IPS-15b (cell line): Measurements from ENCODE around the gene SMAD9.
"Not testable (repeated sequence)": the region's sequence is repeated elsewhere in the genome, so short reads cannot be mapped to it uniquely, and the experiment has no call there.

Experiments
- H3K27me3 ChIP-seq: one replicate; pipeline ENCODE4 v1.6.1; 2013; ENCODE audit warnings: low read length; ENCODE audit not compliant: control insufficient read depth, insufficient read depth
- H3K36me3 ChIP-seq: one replicate; pipeline ENCODE4 v1.6.1; 2013; ENCODE audit warnings: low read length; ENCODE audit not compliant: control insufficient read depth, insufficient read depth
- H3K4me1 ChIP-seq: one replicate; pipeline ENCODE4 v1.6.1; 2013; ENCODE audit warnings: mild to moderate bottlenecking, low read length; ENCODE audit not compliant: control insufficient read depth, insufficient read depth
- H3K4me3 ChIP-seq: one replicate; pipeline ENCODE4 v1.5.1; 2013; ENCODE audit warnings: low read depth, low read length
- H3K9ac ChIP-seq: one replicate; pipeline ENCODE4 v1.6.1; 2013; ENCODE audit warnings: low read depth, mild to moderate bottlenecking, low read length
- H3K9me3 ChIP-seq: one replicate; pipeline ENCODE4 v1.6.1; 2013; ENCODE audit warnings: mild to moderate bottlenecking, low read length; ENCODE audit not compliant: control insufficient read depth, insufficient read depth

The SMAD9 gene

DNA sequence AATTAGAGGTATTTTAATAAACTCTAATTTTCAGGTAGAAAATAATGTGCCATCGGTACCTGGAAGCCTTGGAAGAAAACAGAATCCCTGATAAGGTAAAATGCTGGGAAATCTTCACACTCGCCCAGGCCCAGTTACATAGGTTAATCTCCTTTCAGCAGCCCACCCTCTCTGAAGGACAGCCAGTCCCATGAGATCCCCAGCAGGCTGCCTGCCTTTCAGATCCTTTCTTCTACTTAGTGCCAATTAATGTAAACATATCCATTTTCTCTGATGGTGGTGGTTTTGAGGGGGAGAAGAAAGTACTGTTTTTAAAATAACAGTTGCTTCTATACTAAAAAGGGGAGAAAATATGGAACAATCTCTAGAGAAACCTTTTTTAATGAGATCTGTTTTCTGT, 12.2 kb downstream of the SMAD9 start:
- no peak overlapping the region for H3K4me3 ChIP-seq
- no peaks in the 10 kb centered on the region for H3K9me3 ChIP-seq
- no peaks in the 10 kb centered on the region for H3K36me3 ChIP-seq
- H3K27me3 ChIP-seq = no peaks in the 10 kb centered on the region
- no peaks in the 10 kb centered on the region for H3K4me1 ChIP-seq
- no peak overlapping the region for H3K9ac ChIP-seq

DNA sequence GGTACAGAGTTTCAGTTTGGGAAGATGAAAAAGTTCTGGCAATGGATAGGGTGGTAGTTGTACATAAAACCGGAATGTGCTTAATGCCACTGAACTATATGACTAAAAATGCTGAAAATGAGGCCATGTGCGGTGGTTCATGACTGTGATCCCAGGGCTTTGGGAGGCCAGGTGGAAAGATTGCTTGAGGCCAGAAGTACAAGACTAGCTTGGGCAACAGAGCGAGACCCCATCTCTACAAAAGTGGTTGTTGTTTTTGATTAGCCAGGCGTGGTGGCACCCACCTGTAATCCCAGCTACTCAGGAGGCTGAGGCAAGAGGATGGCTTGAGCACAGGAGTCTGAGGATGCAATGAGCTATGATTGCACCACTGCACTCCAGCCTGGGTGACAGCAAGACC, 12.8 kb downstream of the SMAD9 start:
- Histone ChIP-seq H3K9me3 (no peaks in the 10 kb centered on the region), H3K27me3 (no peaks in the 10 kb centered on the region), H3K4me1 (no peaks in the 10 kb centered on the region), H3K4me3 (no peak overlapping the region), H3K9ac (no peak overlapping the region), H3K36me3 (no peaks in the 10 kb centered on the region)

GRCh38 chr13:36905944-36906343, 14.1 kb downstream of the SMAD9 start:
- H3K9ac ChIP-seq = no peak overlapping the region

DNA sequence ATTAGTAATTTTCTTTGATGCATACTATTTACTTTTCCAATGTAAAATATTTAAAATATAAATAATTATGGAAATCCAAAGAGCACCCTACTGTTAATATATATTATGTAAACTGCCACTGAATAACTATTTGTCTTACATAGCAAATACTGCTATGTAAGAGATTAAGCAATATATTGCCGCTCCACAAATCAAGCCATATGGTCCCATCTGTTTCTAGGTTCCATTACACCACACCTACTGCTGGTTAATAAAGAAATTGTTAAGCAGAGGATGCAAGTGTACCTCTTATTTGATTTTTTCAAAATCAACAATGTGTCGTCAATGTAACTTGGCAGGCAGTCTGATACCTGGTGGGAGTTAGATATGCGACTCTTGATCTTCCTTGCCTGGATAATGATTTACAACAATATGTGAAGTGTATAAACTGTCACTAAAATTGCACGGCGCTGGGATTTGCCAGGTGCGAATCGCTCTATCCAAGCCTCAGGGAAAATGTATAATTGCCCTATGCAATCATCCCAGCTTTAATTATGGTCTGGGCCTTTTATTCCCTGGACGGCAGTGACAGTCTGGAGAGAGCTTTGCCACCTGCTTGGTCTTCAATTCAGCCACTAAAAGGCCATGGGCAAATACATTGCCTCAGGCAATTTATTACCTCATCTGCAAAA, 16.0 kb downstream of the SMAD9 start:
- H3K9me3 ChIP-seq = no peaks in the 10 kb centered on the region
- H3K9ac ChIP-seq = no peak overlapping the region
- no peaks in the 10 kb centered on the region for H3K27me3 ChIP-seq
- H3K36me3 ChIP-seq = no peaks in the 10 kb centered on the region
- no peak overlapping the region for H3K4me3 ChIP-seq
- no peaks in the 10 kb centered on the region for H3K4me1 ChIP-seq

More at GRCh38 chr13:36905944-36906343, 14.1 kb downstream of the SMAD9 start:
- no peak overlapping the region for H3K4me3 ChIP-seq
- H3K27me3 ChIP-seq = no peaks in the 10 kb centered on the region
- no peaks in the 10 kb centered on the region for H3K36me3 ChIP-seq
- H3K9me3 ChIP-seq = no peaks in the 10 kb centered on the region
- H3K4me1 ChIP-seq = no peaks in the 10 kb centered on the region

GRCh38 chr13:36897054-36897616, 22.9 kb downstream of the SMAD9 start:
- H3K4me1 ChIP-seq = no peaks in the 10 kb centered on the region
- H3K9ac ChIP-seq = no peak overlapping the region
- H3K9me3 ChIP-seq = no peaks in the 10 kb centered on the region
- H3K27me3 ChIP-seq = no peaks in the 10 kb centered on the region
- H3K36me3 ChIP-seq = no peaks in the 10 kb centered on the region
- no peak overlapping the region for H3K4me3 ChIP-seq

- H3K36me3 ChIP-seq = no peaks in the 10 kb centered on the region
- H3K27me3 ChIP-seq = no peaks in the 10 kb centered on the region
- no peak overlapping the region for H3K9ac ChIP-seq
- H3K4me1 ChIP-seq = peaks cover 7% of the 10 kb centered on the region
- H3K9me3 ChIP-seq = no peaks in the 10 kb centered on the region
- no peak overlapping the region for H3K4me3 ChIP-seq
These were observed 28.3 kb downstream of the SMAD9 start for GRCh38 chr13:36891752-36892151.

GRCh38 chr13:36888645-36889044, 31.4 kb downstream of the SMAD9 start:
- Histone ChIP-seq H3K9ac (no peak overlapping the region), H3K9me3 (no peaks in the 10 kb centered on the region), H3K4me3 (no peak overlapping the region), H3K4me1 (peaks cover 7% of the 10 kb centered on the region), H3K27me3 (no peaks in the 10 kb centered on the region), H3K36me3 (no peaks in the 10 kb centered on the region)

DNA sequence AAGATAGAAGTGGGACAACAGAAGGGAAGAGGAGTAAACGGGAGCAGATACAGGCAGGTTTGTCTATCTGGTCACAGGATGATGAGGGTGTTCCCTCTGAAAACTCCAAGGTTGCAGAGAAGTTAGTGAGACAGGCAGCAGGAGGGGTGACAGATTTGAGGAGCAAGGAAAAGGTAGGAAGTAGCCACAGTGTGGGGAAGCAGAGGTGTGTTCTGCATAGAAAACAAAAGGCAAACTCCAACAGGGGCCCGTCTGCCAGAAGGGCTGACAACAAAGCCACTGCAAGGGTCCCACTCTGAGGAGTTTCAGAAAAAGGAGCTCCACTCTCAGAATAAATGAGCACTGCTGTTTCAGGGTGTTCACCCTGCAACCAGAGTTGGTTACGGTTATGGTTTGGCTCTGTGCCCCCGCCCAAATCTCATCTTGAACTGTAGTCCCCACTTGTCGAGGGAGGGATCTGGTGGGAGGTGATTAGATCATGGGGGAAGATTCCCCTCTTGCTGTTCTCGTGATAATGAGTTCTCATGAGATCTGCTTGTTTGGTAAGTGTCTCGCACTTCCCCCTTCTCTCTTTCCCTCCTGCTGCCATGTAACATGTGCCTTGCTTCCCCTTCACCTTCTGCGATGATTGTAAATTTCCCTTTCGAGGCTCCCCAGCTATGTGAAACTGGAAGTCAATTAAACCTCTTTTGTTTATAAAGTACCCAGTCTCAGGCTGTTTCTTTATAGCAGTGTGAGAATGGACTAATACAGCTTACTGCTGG, 32.1 kb downstream of the SMAD9 start:
- H3K27me3 ChIP-seq = no peaks in the 10 kb centered on the region
- H3K4me3 ChIP-seq = peak overlapping the region; percentile 20
- peak overlapping the region; percentile 9 for H3K9ac ChIP-seq
- H3K4me1 ChIP-seq = peaks cover 7% of the 10 kb centered on the region
- H3K36me3 ChIP-seq = no peaks in the 10 kb centered on the region
- H3K9me3 ChIP-seq = no peaks in the 10 kb centered on the region

- H3K4me1 ChIP-seq = peaks cover 7% of the 10 kb centered on the region
These were observed 34.1 kb downstream of the SMAD9 start for GRCh38 chr13:36885901-36886300.

DNA sequence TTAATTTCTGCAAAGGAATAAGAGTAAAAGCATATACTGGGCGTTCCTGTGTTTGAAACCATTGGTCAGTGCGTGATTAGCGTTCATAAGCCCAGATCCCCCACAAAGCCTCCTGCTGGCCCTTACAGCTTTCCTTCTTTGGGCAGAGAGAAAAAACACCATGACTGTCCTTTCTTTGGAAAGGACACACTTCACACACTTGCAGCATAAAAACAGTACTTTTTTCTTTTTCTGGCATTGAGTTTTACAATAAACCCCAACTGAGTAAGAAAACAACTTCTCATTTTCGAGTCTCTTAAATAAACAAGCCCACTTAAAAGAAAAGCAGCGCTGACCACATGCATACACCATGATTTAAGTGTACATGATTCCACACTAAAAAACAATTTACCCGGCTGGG, 35.8 kb downstream of the SMAD9 start:
- Histone ChIP-seq H3K4me3 (no peak overlapping the region), H3K36me3 (no peaks in the 10 kb centered on the region), H3K9me3 (no peaks in the 10 kb centered on the region), H3K9ac (no peak overlapping the region), H3K4me1 (peaks cover 7% of the 10 kb centered on the region), H3K27me3 (no peaks in the 10 kb centered on the region)

More at GRCh38 chr13:36885901-36886300, 34.1 kb downstream of the SMAD9 start:
- no peak overlapping the region for H3K4me3 ChIP-seq
- no peaks in the 10 kb centered on the region for H3K27me3 ChIP-seq
- no peaks in the 10 kb centered on the region for H3K9me3 ChIP-seq
- no peaks in the 10 kb centered on the region for H3K36me3 ChIP-seq
- H3K9ac ChIP-seq = no peak overlapping the region

- Histone ChIP-seq H3K9me3 (no peaks in the 10 kb centered on the region), H3K27me3 (no peaks in the 10 kb centered on the region), H3K4me1 (peaks cover 7% of the 10 kb centered on the region), H3K36me3 (no peaks in the 10 kb centered on the region), H3K9ac (no peak overlapping the region), H3K4me3 (no peak overlapping the region)
These were observed 36.2 kb downstream of the SMAD9 start for GRCh38 chr13:36883824-36884223.

- not testable (repeated sequence) for H3K36me3 ChIP-seq, H3K4me1 ChIP-seq, H3K9me3 ChIP-seq, H3K27me3 ChIP-seq, H3K4me3 ChIP-seq, H3K9ac ChIP-seq
These were observed 36.6 kb downstream of the SMAD9 start for GRCh38 chr13:36883392-36883791.
